Adrenal gland (tissue), 5 donors: ENCODE data around the gene SERPINF2.

ENCODE experiments used
- POLR2A ChIP-seq, 2 donors: fragments of 450-650 bp; IDR thresholded peaks; one replicate each; pipeline ENCODE4 v1.6.1; 2017; ENCODE audit warnings: antibody characterized with exemption in 2 of 2, mild to moderate bottlenecking in 2 of 2, moderate library complexity in 1 of 2
- TF ChIP-seq, protein P1 (sequence below), 6 experiments: fragments of 450-650 bp in 4 of 6; fragments of 200-600 bp in 2 of 6; sonication (generic) in 1 of 6; IDR thresholded peaks; 1 replicate in 5 of 6; 2 replicates in 1 of 6; pipeline versions ENCODE4 v1.5.1 to v1.8.0; 2016 to 2021; ENCODE audit warnings: antibody characterized with exemption in 6 of 6, mild to moderate bottlenecking in 2 of 6, moderate library complexity in 1 of 6
- donor health status: DM: no; HTN: no; CAD: no.

DNA sequence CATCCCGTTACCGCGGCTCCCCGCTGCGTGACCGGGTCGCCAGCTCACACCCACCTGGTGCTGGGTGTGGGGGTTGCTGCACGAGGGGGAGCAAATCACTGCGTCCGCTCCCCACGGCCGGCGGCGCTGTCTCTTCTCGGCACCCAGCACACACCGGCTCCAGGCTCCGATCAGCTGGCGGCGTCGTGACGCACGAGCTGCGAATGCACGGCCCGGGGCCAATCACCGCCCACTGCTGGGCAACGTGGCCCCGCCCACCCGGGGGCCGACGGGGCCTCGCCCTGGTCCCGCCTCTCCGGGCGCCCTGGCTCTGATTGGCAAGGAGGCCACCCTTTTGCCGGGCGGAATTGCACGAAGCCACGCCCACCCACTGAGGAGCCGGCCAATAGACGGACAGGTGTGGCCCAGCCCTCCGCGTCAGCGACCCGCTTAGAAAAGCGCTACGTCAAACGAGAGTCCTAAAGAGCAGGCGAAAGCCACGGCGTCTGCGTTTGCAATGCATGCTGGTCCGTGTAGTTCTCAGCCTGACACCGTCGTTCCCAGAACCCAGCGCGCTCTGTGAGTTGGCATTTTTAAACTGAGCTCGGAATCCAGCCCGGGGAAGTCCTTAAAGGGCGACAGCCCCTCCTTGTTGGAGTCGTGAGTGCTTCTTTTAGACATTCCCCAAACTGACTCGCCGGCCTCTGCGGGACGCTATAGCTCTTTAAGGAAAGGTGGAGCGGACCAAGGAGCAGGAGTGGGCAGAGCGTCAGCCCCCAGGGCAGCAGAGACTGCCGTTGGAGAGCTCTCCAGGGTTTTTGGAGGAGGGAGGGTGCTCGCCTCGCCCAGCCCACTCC, 26.4 kb upstream of the SERPINF2 start:
- peak; percentile 100 for TF ChIP-seq POLR2A (IDR thresholded peaks at IDR 0.05)
- TF ChIP-seq, protein P1, sequence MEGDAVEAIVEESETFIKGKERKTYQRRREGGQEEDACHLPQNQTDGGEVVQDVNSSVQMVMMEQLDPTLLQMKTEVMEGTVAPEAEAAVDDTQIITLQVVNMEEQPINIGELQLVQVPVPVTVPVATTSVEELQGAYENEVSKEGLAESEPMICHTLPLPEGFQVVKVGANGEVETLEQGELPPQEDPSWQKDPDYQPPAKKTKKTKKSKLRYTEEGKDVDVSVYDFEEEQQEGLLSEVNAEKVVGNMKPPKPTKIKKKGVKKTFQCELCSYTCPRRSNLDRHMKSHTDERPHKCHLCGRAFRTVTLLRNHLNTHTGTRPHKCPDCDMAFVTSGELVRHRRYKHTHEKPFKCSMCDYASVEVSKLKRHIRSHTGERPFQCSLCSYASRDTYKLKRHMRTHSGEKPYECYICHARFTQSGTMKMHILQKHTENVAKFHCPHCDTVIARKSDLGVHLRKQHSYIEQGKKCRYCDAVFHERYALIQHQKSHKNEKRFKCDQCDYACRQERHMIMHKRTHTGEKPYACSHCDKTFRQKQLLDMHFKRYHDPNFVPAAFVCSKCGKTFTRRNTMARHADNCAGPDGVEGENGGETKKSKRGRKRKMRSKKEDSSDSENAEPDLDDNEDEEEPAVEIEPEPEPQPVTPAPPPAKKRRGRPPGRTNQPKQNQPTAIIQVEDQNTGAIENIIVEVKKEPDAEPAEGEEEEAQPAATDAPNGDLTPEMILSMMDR (IDR thresholded peaks at IDR 0.05), result no peak
